Motor neuron (in vitro differentiated cells): Measurements from ENCODE around the gene ILF3. TPM values are rescaled to one million over a fixed set of nuclear protein-coding genes. Genes with fewer than 3 reads are reported as not detected.

Experiments
- ATAC-seq, 8 experiments: fragments of 200-7000 bp; cut with Tn5 transposase; replicated peaks in 6 of 8; 2 replicates each; pipeline ENCODE4 v1.8.0; 2021; ENCODE audit warnings: mild to moderate bottlenecking in 8 of 8, moderate library complexity in 8 of 8
- H3K27ac ChIP-seq, 2 donors: fragments of 250-450 bp; sonication (Bioruptor Pico); 2 replicates each; pipeline ENCODE4 v1.9.0; 2021; ENCODE audit warnings: antibody characterized with exemption in 2 of 2, mild to moderate bottlenecking in 2 of 2, moderate library complexity in 1 of 2
- H3K4me1 ChIP-seq, 2 donors: fragments of 250-450 bp; sonication (Bioruptor Pico); replicated peaks in 1 of 2; 2 replicates each; pipeline ENCODE4 v1.6.1; 2021; ENCODE audit warnings: antibody characterized with exemption in 2 of 2, mild to moderate bottlenecking in 2 of 2, moderate library complexity in 1 of 2
- H3K4me3 ChIP-seq, 5 donors: fragments of 250-450 bp; sonication (Bioruptor Pico); 2 replicates each; pipeline ENCODE4 v1.9.0; 2021; ENCODE audit warnings: antibody characterized with exemption in 5 of 5, mild to moderate bottlenecking in 5 of 5, moderate library complexity in 4 of 5
- WGBS, 10 experiments: fragments of 450-650 bp; shearing (Covaris generic); methylation state at CpG; one replicate each; pipeline ENCODE4 v1.0.0; 2022; 5-methylcytosine and 5-hydroxymethylcytosine counted together
- in situ Hi-C, 9 experiments: fragments of 400-800 bp; cut with MboI; loops; one replicate each; pipeline ENCODE4 v1.15.0; 2021; ENCODE audit warnings: low sequenced_read_pairs in 9 of 9, low pct_unique_long_range_greater_than_20kb in 2 of 9; ENCODE audit not compliant: unreplicated experiment in 9 of 9
- total RNA-seq, 8 experiments: library from RNA; unstranded; fragments of 300-600 nt; gene quantifications; 2 replicates each; pipeline versions ENCODE4 v1.2.3 to v1.2.4, GENCODE V29; 2022

Gene ILF3
- total RNA-seq, 8 experiments from 2014 or later, result 44.8 to 286 (median 137) TPM

DNA sequence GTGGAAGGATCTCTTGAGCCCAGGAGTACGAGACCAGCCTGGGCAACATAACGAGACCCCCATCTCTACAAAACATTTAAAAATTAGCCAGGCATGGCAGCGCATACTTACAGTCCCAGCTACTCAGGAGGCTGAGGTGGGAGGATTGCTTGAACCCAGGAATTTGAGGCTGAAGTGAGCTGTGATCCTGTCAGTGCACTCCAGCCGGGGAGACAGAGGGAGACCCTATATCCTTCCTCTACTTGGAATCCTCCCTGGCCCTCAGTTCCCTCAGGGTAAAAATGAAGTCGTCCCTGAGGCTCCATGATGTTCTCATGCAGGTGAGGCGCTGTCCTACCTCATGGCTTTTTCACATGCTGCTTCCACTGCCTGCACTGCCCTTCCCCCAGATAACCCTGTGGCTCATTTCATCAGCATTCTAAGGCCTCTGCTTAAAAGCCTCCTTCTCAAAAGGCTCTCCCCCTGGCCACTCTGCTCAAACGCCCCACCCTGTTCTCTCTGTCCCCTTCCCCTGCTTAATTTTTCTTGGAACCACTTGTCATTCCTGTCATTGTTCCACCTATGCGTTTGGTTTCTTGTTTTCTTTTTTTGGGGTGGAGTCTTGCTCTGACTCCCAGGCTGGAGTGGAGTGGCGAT is 82.9 kb downstream of the ILF3 start:
- in situ Hi-C loops, result no loop called here
- WGBS, 10 experiments, result 40 to 100% (median 90%) methylated on average over 1 to 7 of the region's 9 CpGs; no CpG with 5 or more reads in 2 of the 10 experiments
- Histone ChIP-seq H3K27ac (no peak overlapping the region), H3K4me1 (no peaks in the 10 kb centered on the region), H3K4me3 (no peak overlapping the region)
- no peak for ATAC-seq

DNA sequence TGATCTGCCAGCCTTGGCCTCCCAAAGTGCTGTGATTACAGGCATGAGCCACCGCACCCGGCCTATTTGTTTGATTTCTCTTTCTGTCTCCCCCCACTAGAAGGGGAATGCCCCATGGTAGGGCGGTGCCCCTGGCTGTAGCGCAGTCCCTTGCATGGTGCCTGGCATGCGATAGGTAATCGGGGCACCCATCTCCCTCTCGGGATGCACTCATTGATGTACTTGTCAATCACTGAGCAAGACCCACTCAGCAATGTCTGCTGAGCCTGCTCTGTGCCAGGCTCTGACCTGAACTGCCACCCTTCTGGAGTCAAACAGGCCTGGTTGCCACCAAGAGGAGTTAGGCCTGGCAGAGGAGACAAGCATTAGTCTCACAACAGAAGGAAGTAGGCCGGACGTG is 83.6 kb downstream of the ILF3 start:
- H3K27ac ChIP-seq, result no peak overlapping the region
- in situ Hi-C loops, result no loop called here
- ATAC-seq, result no peak

DNA sequence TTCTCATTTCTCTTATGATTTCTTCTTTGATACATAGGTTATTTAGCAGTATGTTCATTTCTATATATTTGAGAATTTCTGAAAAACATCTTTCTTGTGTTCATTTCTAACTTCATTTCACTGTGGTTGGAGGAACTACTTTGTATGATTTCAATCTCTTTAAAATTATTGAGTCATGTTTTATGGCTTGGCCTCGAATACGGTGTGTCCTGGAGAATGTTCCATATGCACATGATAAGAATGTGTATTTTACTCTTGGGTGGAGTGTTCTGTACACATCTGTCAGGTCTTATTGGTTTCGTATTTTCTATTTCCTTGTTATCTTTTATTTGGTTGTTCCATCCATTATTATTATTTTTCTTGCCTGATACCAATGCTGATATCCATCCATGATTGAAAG is 86.7 kb downstream of the ILF3 start:
- peak in 3 of 8 experiments; percentile 73 to 90 (median 88) for ATAC-seq
- H3K4me1 ChIP-seq, result no peaks in the 10 kb centered on the region
- in situ Hi-C loops, result no loop called here
- WGBS, 10 experiments, result 0 to 100% (median 96%) methylated on average over 1 to 3 of the region's 3 CpGs; no CpG with 5 or more reads in 1 of the 10 experiments
- H3K27ac ChIP-seq, result no peak overlapping the region
- H3K4me3 ChIP-seq, result no peak overlapping the region

More for the DNA sequence above, 83.6 kb downstream of the ILF3 start:
- WGBS, 10 experiments, result 100% methylated on average over 1 of the region's 9 CpGs; no CpG with 5 or more reads in 8 of the 10 experiments
- Histone ChIP-seq H3K4me1 (no peaks in the 10 kb centered on the region), H3K4me3 (no peak overlapping the region)

Other genes starting within 250 kb of the ILF3 start
- gene PDE4A, start 233.8 kb upstream of the ILF3 start, total RNA-seq, result 1 to 10 TPM in 7 of 8 experiments, under 1 TPM in 1; 0.88 to 7.8 (median 2.8) TPM
- gene KEAP1, start 151.0 kb upstream of the ILF3 start, total RNA-seq, result 10 to 100 TPM; 27.1 to 84.0 (median 49.6) TPM
- gene S1PR5, start 136.9 kb upstream of the ILF3 start, total RNA-seq, result under 1 TPM in 4 of 8 experiments, not detected in 4; 0.08 to 0.81 (median 0.16) TPM
- gene ATG4D, start 110.4 kb upstream of the ILF3 start, total RNA-seq, result 10 to 100 TPM; 14.6 to 54.2 (median 29.5) TPM
- 10 to 100 TPM in 4 of 8 experiments, 1 to 10 TPM in 4; 6.8 to 44.1 (median 12.1) TPM for gene KRI1, start 88.3 kb upstream of the ILF3 start, total RNA-seq
- 10 to 100 TPM in 5 of 8 experiments, 1 to 10 TPM in 3; 1.9 to 68.6 (median 39.8) TPM for gene CDKN2D, start 85.4 kb upstream of the ILF3 start, total RNA-seq
- under 1 TPM in 3 of 8 experiments, not detected in 5; 0.52 to 0.81 (median 0.67) TPM for gene AP1M2, start 67.0 kb upstream of the ILF3 start, total RNA-seq
- 100 to 1,000 TPM in 4 of 8 experiments, 10 to 100 TPM in 4; 18.6 to 157 (median 83.2) TPM for gene SLC44A2, start 28.8 kb upstream of the ILF3 start, total RNA-seq
- 10 to 100 TPM; 29.1 to 71.9 (median 42.6) TPM for gene QTRT1, start 47.1 kb downstream of the ILF3 start, total RNA-seq
- gene DNM2, start 63.7 kb downstream of the ILF3 start, total RNA-seq, result 100 to 1,000 TPM in 2 of 8 experiments, 10 to 100 TPM in 6; 23.2 to 128 (median 45.4) TPM
- gene TMED1, start 181.9 kb downstream of the ILF3 start, total RNA-seq, result 10 to 100 TPM; 12.4 to 46.7 (median 21.4) TPM
- gene C19orf38, start 194.1 kb downstream of the ILF3 start, total RNA-seq, result 1 to 10 TPM in 3 of 8 experiments, under 1 TPM in 4, not detected in 1; 0.25 to 2.3 (median 0.50) TPM
- 10 to 100 TPM; 23.8 to 62.4 (median 34.4) TPM for gene CARM1, start 217.2 kb downstream of the ILF3 start, total RNA-seq